Measurements from ENCODE around the gene CELF4.

CELF4 gene
- 0 reads per million in 4 donors for total RNA-seq

DNA sequence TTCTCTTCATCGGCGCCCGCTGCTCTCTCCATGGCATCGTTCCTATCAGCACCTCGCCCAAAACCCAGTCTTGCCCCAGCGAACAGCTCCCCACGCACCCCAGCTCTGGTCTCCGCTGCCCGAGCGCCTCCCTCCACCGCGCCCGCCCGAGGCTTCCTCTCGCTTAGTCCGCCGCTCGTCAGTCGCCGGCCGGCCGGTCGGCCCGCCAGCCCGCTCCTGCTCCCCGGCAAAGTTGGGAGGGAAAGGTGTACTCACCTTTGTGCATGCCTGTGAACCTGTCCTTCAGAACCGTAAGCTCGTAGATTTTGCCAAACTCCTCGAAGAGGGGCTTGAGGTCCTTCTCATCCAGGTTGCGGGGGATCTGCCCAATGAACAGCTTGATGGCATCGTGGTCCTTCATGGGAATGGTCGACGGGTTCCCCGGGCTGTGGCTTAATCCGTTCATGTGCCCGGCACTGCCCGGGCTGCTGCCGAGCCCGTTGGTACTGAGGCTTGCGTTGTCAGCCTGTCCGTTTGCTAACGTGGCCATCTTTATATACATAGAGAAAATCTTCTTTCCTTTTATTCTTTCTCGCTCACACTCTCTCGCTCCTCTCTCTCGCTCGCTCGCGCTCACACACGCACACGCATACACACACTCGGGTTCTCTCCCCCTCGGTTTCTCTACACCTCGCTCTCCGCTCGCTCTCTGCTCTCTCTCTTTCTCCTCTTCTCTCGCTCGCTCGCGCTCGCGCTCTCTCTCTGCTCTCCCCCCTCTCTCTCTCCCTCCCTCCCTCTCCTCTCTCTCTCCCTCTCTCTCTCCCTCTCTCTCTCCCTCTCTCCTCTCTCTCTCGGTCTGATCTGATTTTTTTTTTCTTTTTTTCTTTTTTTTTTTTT is at the start of gene CELF4:
CELF4 (minus strand) TSS at position 698 of the 876 bp plus-strand sequence.
- DNase-seq = no peak

DNA sequence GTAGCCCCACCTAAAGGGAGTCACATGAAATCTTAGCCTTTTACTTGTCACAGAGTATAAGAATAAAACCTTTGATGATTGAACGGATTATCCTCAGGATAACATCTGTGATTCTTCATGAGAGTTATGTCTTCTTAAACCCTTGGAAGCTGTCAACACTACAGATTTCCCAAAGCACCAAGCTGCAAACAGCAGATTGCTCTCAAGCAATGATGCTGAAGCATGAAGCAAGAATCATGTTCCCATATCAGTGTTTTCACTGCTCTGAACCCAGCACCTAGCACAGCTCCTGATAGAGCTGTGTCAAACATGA is 47.6 kb upstream of the CELF4 start:
- DNase-seq = no peak

DNA sequence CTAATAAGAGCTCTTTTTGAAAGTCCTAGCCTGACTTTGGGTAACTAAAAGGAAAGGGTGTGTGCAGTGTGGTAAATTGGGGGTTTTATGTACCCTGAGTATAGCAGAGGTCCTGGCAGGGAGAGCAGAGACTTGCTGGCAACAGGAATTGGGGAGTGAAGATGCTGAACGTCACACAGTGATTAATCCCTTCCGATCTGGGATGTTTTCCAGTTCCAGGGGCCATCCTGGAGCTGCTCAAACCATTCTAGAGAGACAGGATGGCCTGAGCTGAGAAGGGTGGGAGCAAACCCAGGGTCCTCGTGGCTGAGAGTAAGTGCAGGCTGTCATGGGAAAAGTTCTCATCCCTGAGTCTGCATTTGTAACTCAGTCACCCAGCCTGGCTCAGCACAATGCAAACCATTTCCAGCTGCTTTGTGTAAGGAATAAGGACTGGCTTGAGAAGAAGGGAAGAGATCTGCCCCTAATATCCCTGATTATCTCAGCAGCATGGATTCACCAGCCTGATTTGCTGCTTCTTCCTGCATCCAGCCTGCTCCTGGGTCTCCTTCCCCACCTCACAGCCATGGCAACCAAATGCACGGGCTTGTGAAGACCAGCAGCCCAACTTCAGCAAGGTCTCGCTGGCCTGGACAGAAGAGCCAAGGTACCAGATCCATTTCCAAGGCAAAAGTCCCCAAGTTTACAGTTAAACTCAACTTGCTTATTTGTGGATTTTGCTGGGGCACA is 47.1 kb upstream of the CELF4 start:
- no peak for DNase-seq

DNA sequence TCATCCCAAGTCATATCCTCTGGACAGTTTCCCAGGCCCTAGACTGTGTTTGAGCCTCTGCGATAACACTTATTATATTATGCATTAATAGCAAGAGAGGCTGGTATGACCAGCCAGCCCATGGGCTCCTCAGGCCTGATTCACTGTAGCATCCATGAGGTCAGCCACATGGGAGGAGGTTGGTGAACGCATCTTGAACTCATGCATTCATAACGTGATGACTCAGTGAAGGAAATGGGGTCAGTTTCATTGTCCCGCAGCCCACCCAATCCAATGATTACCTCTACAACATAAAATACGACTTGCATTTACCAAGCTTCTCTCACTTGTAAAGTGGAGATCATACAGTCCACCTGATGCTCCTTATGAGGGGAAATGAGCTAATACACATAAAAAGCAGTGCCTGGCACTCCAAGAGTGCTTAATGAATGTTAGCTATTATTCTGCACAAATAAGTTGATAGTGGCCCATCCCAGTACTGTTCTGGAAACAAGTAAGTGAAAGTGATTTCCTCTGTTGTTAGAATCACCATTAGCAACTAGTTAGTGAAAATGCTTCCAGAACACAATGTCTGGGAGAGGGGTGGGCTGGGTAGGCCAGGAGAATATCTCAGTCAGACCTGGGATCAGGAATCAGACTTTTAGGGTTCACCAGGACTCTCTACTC is 46.1 kb upstream of the CELF4 start:
- DNase-seq = no peak

DNA sequence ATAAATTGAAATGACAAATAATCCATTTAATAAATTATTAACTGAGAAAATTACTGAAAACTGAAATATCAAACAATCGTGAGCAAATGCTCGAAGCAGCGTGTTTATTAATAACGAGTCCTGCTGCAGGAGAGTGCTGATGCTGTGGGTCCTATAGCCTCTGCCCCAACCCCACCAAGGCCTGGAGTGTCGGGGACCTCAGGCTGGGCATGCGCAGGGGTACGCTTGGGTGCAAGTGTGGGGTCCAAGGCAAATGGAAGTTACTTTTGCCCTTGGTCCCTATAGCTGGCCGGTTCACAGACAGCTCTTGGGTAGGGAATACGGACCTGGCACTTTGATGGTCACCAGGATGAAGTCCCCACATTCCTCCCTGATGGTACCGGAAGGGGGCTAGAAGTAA is 43.3 kb upstream of the CELF4 start:
- DNase-seq = no peak

DNA sequence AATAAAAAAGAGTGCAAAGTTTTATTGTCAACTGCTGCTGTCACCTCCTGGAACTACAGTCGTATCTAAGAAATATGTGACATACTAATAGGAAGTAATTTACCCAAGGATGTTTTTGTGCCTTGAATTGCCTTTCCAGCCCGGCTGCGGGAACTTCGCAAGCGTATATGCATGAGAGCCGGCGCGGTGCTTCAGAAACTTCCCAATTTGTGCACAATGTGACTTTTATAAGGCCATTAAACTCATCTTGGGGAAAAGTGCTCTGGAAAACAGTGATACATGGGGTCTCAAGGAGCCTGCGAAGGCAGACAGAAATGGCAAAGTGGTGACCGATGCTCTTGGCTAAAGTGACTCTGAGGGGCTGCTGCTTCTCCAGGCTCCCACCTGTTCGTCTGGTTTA is 41.7 kb upstream of the CELF4 start:
- DNase-seq = no peak

DNA sequence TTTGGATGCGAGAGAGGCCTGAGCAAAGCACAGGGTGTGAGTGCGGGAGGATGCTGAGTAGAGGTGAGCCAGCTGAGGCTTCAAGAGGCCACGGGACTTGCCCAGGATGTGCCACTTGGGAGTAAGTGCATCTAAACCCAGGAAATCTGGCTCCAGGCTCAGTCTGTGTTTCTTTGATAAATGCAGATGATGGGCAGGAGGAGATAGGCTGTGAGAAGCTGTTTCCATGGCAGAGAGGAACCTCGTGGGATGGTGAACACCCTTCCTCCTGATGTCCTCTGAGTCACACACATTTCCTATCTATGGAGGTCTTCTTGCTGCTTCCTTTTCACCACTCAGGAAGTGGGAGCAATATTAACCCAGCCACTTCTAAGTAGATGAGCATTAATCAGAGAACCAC is 38.4 kb upstream of the CELF4 start:
- no peak for DNase-seq

DNA sequence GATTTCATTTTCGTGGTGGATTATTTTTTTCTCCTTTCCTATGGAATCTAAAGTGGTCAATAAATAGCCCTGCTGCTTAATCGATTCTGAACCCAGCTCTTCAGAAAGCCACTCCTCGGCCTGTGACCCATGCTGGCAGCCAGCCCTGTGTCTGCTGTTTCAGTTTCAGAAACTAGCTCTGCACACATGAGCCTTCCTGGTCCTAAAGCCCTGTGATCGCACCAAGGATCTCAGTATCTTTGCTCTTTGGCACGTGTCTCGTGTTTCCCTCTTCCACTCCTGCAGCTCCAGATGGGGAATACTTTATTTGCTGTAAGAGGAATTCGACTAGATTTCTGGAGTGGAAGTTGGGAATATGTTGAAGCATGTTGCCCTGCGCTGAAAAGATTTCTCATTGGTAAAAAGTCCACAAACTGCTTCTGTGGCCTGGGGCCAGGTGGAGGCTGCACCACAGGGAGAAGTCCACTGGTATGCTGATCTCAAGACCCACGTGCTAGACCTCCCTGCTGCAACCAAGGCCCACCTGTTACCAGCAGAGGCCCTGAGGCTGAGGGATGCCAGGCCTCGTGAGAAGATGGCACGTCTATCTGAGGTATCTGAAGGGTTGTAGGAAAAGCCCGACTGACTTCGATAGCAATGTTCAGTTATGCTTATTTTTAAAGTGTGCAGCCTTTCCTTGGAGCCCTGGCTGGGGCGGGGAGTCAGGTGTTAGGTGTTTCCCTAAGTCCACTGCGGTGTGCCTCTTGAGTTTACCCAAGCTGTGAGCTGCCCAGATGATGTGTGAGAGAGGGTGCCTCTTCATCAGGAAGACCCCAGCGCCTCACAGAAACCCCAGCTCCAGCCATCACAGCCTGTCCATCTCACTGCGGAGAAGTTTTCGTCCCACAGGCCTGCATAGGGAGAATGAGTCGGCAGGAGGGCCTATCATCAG is 33.6 kb upstream of the CELF4 start:
- no peak for DNase-seq

DNA sequence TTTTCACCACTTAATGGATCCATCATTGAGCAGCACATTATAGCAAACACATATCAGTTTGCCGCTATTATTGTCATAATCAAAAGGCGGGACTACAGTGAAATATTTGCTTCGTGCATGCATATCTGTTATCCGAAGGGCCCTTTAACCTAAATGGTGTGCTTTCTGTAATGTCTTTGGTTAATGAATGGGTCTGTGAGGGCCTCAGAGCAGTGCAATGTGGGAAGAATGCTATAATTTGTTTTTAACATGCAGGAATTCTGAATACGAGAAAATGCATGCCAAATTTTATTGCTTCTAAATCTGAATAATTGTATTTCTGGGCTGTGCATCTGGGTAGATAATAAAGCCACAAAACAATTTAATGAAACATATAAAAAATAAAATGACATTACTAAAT is 32.8 kb upstream of the CELF4 start:
- no peak for DNase-seq

DNA sequence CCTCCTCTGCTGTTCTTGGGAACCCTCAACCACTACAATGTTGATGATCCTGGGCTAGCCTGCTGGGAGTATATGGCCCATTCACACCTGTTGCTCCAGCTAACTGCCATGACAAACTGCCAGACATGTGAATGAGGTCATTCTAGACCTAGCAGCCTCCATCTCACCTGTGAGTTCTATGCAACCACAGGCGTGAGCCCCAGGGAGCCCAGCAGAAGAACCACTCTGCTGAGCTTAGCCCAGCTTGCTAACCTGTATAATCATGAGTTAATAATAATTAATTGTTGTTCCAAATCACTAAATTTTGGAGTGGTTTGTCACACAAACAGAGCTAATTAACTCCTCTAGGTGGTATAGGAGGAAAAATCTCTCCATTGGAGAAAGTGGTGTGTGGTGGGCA is 24.7 kb upstream of the CELF4 start:
- DNase-seq = no peak

DNA sequence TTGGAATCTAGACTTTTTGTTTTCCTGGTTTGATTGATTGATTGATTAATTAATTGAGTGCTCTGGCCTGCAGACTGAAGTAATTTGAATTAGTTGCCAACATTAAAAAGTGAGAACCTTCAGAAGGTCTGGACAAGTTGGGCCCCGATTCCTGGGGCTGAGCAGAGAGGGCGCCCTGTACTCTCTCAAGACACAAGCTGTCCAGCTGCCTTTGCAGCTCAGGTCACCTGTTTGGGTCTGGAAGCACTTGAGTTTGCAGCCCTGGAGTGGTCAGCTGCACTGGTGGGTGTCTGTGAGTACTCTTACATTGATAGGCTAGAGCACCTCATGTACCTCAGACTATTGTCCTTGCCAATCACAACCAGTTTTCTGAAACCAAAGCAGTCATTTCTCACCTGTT is 22.7 kb upstream of the CELF4 start:
- DNase-seq = no peak

DNA sequence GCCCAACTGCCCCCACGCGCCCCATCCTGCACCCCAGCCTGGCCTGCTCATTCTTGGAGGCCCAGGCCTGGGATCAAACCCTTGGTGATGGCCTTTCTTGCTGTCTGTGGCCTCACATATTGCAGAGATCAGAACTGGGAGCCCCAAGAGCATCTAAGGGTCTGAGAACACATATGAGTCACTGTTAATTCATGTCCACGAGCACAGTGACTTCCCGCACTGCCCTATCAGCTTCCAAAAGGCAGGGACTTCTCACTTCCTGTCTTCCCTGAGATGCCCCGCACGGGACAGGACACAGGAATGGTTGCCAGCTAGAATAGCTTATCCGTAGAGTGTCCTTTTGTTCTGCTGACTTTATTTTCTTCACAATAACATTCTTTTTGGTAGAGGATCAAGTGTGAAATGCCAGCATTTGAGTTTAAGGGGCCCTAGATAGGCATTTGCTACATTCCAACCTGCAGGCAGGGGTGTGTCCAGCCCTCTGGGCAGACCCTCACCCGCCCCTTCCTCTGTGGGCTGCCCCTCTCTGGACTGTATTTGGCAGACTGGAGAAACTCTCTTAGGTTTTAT is 21.1 kb upstream of the CELF4 start:
- no peak for DNase-seq

DNA sequence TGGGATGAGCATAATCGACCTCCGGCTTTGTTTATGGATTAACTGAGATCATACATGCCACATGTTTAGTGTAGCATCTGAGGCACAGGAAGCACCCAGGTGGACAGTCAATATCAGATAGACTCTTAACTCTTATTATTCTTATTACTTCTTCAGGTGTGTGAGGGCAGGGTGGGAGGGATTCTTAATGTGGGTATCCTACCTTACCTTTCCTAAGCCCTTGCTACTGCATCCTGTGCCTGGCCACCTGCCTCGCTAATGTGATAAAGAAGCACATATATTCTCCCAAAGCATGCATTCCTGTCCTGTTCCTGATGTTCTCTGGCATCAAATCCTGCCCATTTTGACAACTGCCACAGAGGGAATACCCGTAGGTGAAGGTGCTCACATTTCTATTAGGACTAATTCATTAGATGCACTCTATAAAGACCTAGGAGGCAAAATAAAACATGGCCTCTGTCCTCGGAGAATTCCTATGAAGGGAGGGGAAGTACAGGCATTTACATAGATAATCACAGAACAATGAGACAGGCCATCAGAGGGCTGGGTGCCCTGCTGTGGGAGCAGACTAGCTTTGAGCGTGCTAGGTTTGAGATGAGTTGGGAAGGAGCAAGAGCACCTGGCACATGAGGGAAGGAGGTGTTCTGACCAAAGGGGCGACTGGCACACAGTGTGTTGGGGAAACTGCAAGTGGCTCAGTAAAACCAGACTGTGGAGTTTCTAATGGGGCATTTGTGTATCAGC is 19.5 kb upstream of the CELF4 start:
- no peak for DNase-seq

DNA sequence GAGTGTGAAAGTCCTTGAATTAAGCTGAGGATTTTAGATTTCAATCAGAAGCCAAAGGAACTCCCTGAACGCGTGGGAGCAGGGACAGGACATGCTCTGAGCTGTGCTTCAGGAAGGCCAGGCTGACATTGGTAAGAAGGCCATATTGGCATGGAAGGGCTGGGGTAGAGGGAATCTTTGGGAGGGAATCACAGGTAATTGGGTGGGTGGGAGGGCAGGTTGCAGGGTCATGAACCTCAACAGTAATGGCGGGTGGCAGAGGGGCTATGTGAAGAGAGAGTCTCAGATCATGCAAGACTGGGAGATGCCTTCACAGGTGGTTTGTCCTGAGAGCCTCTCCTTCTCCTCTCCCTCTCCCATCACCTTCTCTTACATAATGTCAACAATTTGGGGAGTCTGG is 18.6 kb upstream of the CELF4 start:
- no peak for DNase-seq

DNA sequence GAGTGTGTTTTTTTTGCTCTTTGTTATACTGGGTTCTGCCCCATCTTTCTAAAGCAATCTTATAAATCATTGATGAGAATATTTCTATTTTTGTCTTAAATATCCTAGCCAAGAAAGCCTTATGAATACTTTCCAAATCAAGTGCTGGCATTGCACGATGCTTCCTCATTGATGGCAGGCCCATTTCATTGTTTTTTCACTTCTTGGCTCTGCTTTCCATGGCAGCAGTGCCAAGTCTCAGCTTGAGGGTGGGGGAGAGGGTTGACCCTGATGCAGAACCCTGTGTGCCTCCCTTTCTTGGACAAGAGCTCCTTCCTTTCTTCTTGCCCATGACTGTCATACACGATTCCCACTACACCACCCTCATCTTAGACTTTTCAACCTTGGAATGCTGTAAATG is 16.7 kb upstream of the CELF4 start:
- DNase-seq = no peak

DNA sequence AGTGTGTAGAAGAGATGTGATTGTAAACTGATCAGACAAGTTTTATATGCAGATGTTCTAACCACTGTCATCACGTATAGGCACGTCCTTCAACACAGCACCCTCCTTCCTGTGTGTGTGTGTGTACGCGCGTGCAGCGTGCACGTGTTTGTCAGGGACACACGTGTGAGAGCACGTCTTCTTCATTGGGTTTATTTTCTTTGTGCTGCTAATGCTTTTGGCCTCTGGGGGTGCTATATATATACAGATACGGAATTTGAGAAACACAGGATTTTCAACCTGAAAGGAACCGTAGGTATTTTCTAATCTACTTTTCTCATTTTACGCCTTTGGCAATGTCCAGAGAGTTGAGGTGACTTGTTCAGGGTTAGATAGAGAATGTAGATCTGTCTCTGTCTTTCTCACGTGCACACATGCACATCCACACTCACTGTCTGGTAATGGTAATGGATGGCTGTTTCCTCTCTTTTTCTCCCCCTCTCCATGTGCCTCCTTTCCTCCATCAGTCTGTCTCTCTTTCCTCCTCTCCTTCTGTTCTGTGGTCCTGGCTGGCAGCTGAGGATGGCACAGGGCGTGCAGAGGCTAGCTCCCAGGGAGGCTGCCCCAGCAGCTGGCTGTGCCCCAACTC is 13.4 kb upstream of the CELF4 start:
- peak in 1 of 5 donors; percentile 7 for DNase-seq

DNA sequence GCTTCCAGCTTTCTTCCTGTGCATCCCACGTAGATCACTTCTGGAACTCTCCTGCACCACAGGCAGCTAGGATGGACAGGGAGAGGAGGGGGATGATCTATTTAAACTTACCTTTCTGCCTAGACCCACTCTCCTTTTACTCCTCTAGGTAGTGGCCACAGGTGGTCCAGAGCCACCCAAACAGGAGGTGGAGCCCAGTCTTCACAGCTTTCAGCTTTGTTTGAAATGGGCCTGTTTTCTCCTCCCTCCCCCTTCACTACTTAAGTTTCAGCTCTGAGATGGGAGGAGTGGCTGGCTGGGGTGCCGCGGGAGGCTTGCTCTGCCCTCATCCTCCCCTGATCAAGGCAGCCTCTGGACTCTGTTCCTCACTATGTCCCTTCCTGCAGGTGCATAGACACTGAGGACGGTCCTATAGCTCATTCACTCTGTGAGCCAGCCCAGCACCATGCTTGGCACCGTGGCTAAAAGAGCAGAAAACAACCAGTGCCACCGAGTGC is 12.6 kb upstream of the CELF4 start:
- no peak for DNase-seq

DNA sequence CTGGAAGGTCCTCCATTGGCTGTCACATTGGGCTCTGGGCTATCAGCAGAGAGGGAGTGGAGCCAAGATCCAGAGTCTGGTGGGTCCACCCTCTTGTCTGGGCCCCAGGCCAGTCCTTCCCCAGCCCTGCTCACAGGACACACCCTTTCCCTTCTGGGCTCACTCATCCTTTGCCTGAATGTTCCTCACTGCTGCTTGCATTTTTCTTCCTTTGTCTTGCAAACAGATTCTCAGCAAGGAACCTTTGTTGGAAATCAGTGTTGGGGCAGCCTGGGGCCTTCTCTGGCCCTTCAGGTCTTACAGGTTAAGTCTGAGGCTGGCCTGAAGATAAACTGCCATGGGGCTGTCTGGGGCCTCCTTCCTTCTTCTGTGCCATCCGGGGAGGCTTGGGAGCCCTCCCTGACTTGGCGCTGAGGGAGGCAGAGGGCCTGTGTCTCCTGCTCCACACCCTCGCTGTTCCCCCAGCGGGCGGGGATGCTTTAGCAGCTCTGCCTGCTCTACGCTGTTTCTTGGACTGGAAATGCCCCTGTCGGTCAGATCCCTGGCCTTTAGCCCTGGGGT is 11.5 kb upstream of the CELF4 start:
- DNase-seq = no peak

DNA sequence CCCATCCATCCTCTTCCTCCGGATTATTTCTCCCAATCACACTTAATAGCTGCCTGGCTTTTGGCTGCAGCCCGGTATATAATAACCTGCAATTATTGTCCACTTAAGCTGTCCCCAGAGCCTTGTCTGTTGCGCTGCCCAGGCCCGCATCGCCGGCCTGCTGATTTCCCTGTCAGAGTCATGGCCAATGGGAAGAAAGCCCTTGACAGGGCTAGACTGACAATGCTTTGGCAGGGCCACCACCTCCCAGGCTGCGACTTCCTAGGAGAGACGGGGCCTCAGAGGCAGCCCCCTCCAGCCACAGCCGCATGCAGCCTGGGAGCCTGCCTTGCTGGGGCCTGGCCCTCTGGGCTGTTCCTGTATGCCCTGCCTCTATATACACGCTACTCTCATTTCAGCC is 10.0 kb upstream of the CELF4 start:
- no peak for DNase-seq

DNA sequence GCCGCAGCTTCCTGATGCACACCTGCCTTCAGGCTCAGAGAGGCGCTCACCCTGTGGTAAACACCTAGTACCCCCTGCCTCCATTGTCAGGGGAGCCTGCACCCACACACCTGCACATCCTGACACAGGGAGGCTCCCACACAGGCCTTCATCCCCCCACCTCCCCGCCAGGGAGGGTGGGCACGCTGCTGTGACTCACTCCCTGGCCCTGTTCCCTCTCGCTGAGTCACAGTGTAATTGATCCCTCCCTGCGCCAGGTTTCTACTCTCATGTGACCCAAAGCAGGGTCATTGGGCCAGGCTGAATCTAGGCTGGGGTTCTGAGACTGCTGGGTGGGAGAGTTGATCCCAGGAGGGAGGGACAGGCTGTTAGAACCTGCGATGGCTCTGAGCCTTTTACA is 8.5 kb upstream of the CELF4 start:
- DNase-seq = no peak

DNA sequence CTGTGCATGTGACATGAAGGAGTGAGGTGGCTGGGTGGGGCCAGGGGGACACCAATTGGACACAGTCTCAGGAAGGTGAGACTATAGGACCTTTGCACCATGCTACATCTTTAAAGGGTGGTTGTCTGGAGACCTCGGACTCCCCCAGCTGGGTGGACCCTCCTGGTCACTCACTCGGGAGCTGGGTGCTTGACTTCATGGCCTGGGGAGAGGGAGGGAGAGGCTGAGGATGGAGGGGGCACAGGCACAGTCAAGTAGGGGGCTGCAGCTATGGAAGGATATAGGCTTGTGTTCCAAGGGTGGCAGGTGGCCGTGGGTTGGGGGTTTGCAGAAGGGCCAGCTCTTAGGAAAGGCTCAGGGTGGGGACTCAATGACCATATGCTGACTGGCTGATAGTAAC is 7.1 kb upstream of the CELF4 start:
- DNase-seq = no peak

Data from T-helper 1 cell (primary cell).